IMR-90 (cell line): ENCODE measurements around the gene PDE6B. TPM values are rescaled to one million over a fixed set of nuclear protein-coding genes. Genes with fewer than 3 reads are reported as not detected.

Source experiments
- ATAC-seq: fragments of 200-7000 bp; cut with Tn5 transposase; 2 replicates; pipeline ENCODE4 v1.9.1; 2020; ENCODE audit warnings: low read depth, mild to moderate bottlenecking, moderate library complexity
- BruUV-seq: library from RNA; stranded (reverse); fragments of 400-500 nt; replicated peaks from 2 replicates; lab custom pipeline; 2021; lab: Mats Ljungman, UMichigan
- CTCF ChIA-PET: fragments of 300-600 bp; formaldehyde crosslinking; extraction: SDS; loops from one replicate; lab custom pipeline; 2021; ENCODE audit warnings: antibody characterized with exemption; lab: Yijun Ruan, JAX
- POLR2A ChIA-PET: fragments of 300-600 bp; sonication (Branson Sonifier 250); formaldehyde crosslinking; loops from one replicate; lab custom pipeline; 2022; ENCODE audit warnings: antibody characterized with exemption; ENCODE audit not compliant: unreplicated experiment; lab: Charles Lee
- DNase-seq: peaks from one replicate; pipeline ENCODE4 v3.0.0; 2013
- H2AFZ ChIP-seq: replicated peaks from 2 replicates; pipeline ENCODE3; 2013; ENCODE audit warnings: low read length, mild to moderate bottlenecking; ENCODE audit not compliant: poor library complexity
- H2AK5ac ChIP-seq: 2 replicates; pipeline ENCODE4 v1.6.1; 2013; ENCODE audit warnings: low read depth, low read length, inconsistent platforms
- H2AK9ac ChIP-seq: replicated peaks from 2 replicates; pipeline ENCODE3; 2013; ENCODE audit warnings: mild to moderate bottlenecking, low read depth, low read length, moderate library complexity; ENCODE audit not compliant: poor library complexity
- H2BK120ac ChIP-seq: 2 replicates; pipeline ENCODE4 v1.6.1; 2013; ENCODE audit warnings: low read depth, low read length, inconsistent platforms
- H2BK15ac ChIP-seq: 3 replicates; pipeline ENCODE4 v1.6.1; 2013; ENCODE audit warnings: low read depth, low read length, inconsistent platforms
- H2BK20ac ChIP-seq: 2 replicates; pipeline ENCODE4 v1.6.1; 2013; ENCODE audit warnings: low read depth, mild to moderate bottlenecking, inconsistent platforms, low read length, moderate library complexity
- H2BK5ac ChIP-seq: 2 replicates; pipeline ENCODE4 v1.6.1; 2013; ENCODE audit warnings: mild to moderate bottlenecking, low read depth, low read length, inconsistent platforms; ENCODE audit not compliant: poor library complexity, severe bottlenecking
- H3K14ac ChIP-seq: replicated peaks from 2 replicates; pipeline ENCODE4 v1.6.1; 2013; ENCODE audit warnings: low read depth, low read length, inconsistent platforms
- H3K18ac ChIP-seq: 2 replicates; pipeline ENCODE4 v1.6.1; 2013; ENCODE audit warnings: low read depth, low read length, control low read depth
- H3K23ac ChIP-seq: 2 replicates; pipeline ENCODE4 v1.6.1; 2013; ENCODE audit warnings: low read depth, low read length, inconsistent platforms
- H3K27ac ChIP-seq: 2 replicates; pipeline ENCODE4 v1.5.1; 2013; ENCODE audit warnings: mild to moderate bottlenecking, control low read depth, low read length; ENCODE audit not compliant: insufficient read depth
- H3K27me3 ChIP-seq: 2 replicates; pipeline ENCODE4 v1.6.1; 2013; ENCODE audit warnings: low read length; ENCODE audit not compliant: control insufficient read depth, insufficient read depth
- H3K36me3 ChIP-seq: 2 replicates; pipeline ENCODE4 v1.6.1; 2013; ENCODE audit warnings: low read length, mixed read lengths; ENCODE audit not compliant: control insufficient read depth, insufficient read depth
- H3K4ac ChIP-seq: 2 replicates; pipeline ENCODE4 v1.6.1; 2013; ENCODE audit warnings: low read depth, low read length, inconsistent platforms
- H3K4me1 ChIP-seq: 2 replicates; pipeline ENCODE4 v1.6.1; 2013; ENCODE audit warnings: low read length, mixed read lengths; ENCODE audit not compliant: control insufficient read depth, insufficient read depth
- H3K4me2 ChIP-seq: 2 replicates; pipeline ENCODE4 v1.6.1; 2013; ENCODE audit warnings: low read depth, mild to moderate bottlenecking, control low read depth, low read length, moderate library complexity
- H3K4me3 ChIP-seq: 2 replicates; pipeline ENCODE4 v1.5.1; 2013; ENCODE audit warnings: low read depth, mild to moderate bottlenecking, control low read depth, low read length, moderate library complexity; ENCODE audit not compliant: insufficient read depth
- H3K56ac ChIP-seq: 2 replicates; pipeline ENCODE4 v1.6.1; 2013; ENCODE audit warnings: low read length, inconsistent platforms; ENCODE audit not compliant: insufficient read depth; ENCODE audit errors: extremely low read depth
- H3K79me1 ChIP-seq, 2 experiments: 2 replicates each; pipeline ENCODE4 v1.6.1; 2013; ENCODE audit warnings: low read length in 2 of 2, inconsistent platforms in 1 of 2, low read depth in 1 of 2
- H3K9ac ChIP-seq: 2 replicates; pipeline ENCODE4 v1.6.1; 2013; ENCODE audit warnings: low read depth, low read length, control low read depth
- H3K9me1 ChIP-seq: 2 replicates; pipeline ENCODE4 v1.6.1; 2013; ENCODE audit warnings: low read length, inconsistent platforms; ENCODE audit not compliant: insufficient read depth
- H3K9me3 ChIP-seq: 2 replicates; pipeline ENCODE4 v1.6.1; 2013; ENCODE audit warnings: low read length; ENCODE audit not compliant: control insufficient read depth, insufficient read depth
- H4K20me1 ChIP-seq: 2 replicates; pipeline ENCODE4 v1.6.1; 2013; ENCODE audit warnings: low read length, inconsistent platforms; ENCODE audit not compliant: insufficient read depth
- H4K5ac ChIP-seq: 2 replicates; pipeline ENCODE4 v1.6.1; 2013; ENCODE audit warnings: mild to moderate bottlenecking, low read depth, low read length, control low read depth
- H4K8ac ChIP-seq, 2 experiments: 2 replicates each; pipeline ENCODE4 v1.6.1; 2013; ENCODE audit warnings: low read depth in 2 of 2, low read length in 2 of 2, control low read depth in 1 of 2, inconsistent platforms in 1 of 2
- H4K91ac ChIP-seq: 2 replicates; pipeline ENCODE4 v1.6.1; 2013; ENCODE audit warnings: low read depth, low read length, inconsistent platforms; ENCODE audit not compliant: insufficient read depth
- ELK1 ChIP-seq: fragments of 150-350 bp; IDR thresholded peaks from 2 replicates; pipeline ENCODE4 v1.6.1; 2016; ENCODE audit warnings: low read depth, mild to moderate bottlenecking, low read length, moderate library complexity, borderline replicate concordance
- FOS ChIP-seq: fragments of 150-350 bp; IDR thresholded peaks from 2 replicates; pipeline ENCODE4 v1.6.1; 2016; ENCODE audit warnings: low read depth, low read length
- NFE2L2 ChIP-seq: fragments of 150-350 bp; IDR thresholded peaks from 2 replicates; pipeline ENCODE4 v1.6.1; 2016; ENCODE audit warnings: low read depth, mild to moderate bottlenecking, low read length
- POLR2A ChIP-seq: IDR thresholded peaks from 2 replicates; pipeline ENCODE4 v1.6.1; 2012; ENCODE audit warnings: mild to moderate bottlenecking, low read depth, low read length
- RAD21 ChIP-seq: IDR thresholded peaks from 2 replicates; pipeline ENCODE4 v1.6.1; 2012; ENCODE audit warnings: low read length, improper control_type of control experiment
- USF2 ChIP-seq: fragments of 150-350 bp; IDR thresholded peaks from 2 replicates; pipeline ENCODE4 v1.6.1; 2017; ENCODE audit warnings: mild to moderate bottlenecking, antibody characterized with exemption, low read length, low read depth
- WGBS, 2 experiments: methylation state at CpG; one replicate each; pipeline versions ENCODE4 v1.1.5 to v1.1.7; 2013; ENCODE audit warnings: missing lambda C conversion rate in 2 of 2; ENCODE audit not compliant: insufficient read length in 1 of 2; ENCODE audit errors: extremely low coverage in 2 of 2; 5-methylcytosine and 5-hydroxymethylcytosine counted together
- dilution Hi-C: fragments of 300-500 bp; cut with HindIII; formaldehyde crosslinking; loops from one replicate; pipeline ENCODE4 v1.14.3; 2018; ENCODE audit warnings: low sequenced_read_pairs; ENCODE audit not compliant: unreplicated experiment
- in situ Hi-C: fragments of 300-500 bp; cut with MboI; formaldehyde crosslinking; loops from 3 replicates; pipeline ENCODE4 v1.14.3; 2019; ENCODE audit warnings: low sequenced_read_pairs, inconsistent platforms, mixed read lengths
- intact Hi-C: fragments of 100-400 bp; cut with micrococcal nuclease; formaldehyde crosslinking; loops from 2 replicates; pipeline ENCODE4 v1.10.0; 2022
- polyA plus RNA-seq, 3 experiments: library from polyadenylated mRNA; depleted of rRNA; stranded (reverse); fragments of >200 nt; gene quantifications; 2 replicates each; pipeline ENCODE4 v1.2.3, GENCODE V29; 2012; ENCODE audit warnings: low replicate concordance in 1 of 3
- total RNA-seq: library from RNA; depleted of rRNA; stranded (reverse); fragments of >200 nt; gene quantifications from 2 replicates; pipeline ENCODE4 v1.2.3, GENCODE V29; 2012

PDE6B gene
- total and polyA plus RNA-seq, 2 of the 4 experiments (the other 2 are of a cell fraction), result under 0.01 TPM; not detected in 1

- Histone ChIP-seq H2BK5ac (no peak overlapping the region), H3K9me3 (peaks cover 23% of the 10 kb centered on the region), H3K4me1 (no peaks in the 10 kb centered on the region), H3K23ac (no peak overlapping the region), H4K8ac (no peak overlapping the region), H3K4me3 (no peak overlapping the region), H3K27me3 (no peaks in the 10 kb centered on the region), H3K36me3 (no peaks in the 10 kb centered on the region), H3K56ac (no peak overlapping the region), H3K27ac (no peak overlapping the region), H3K9me1 (no peaks in the 10 kb centered on the region), H3K14ac (no peak overlapping the region), H2BK15ac (no peak overlapping the region), H2AK9ac (no peak overlapping the region), H4K91ac (no peak overlapping the region), H2BK120ac (no peak overlapping the region), H2AFZ (no peak overlapping the region), H2BK20ac (no peak overlapping the region), H2AK5ac (no peak overlapping the region), H3K79me1 (no peaks in the 10 kb centered on the region), H4K5ac (no peak overlapping the region), H4K20me1 (no peaks in the 10 kb centered on the region), H3K4ac (no peak overlapping the region), H3K9ac (no peak overlapping the region), H3K18ac (no peak overlapping the region), H3K4me2 (no peak overlapping the region)
- intact Hi-C loops, result no loop called here
- ChIA-PET CTCF (no interaction called here), POLR2A (no interaction called here)
- dilution Hi-C loops, result no loop called here
- DNase-seq, result no peak
- BruUV-seq, result no TSS peak
- in situ Hi-C loops, result no loop called here
- no peak for TF ChIP-seq NFE2L2
- no peak for TF ChIP-seq USF2
- TF ChIP-seq FOS, result no peak
- TF ChIP-seq RAD21, result no peak
- no peak for TF ChIP-seq POLR2A
- no peak for TF ChIP-seq ELK1
- 72% methylated on average over 11 of the region's 15 CpGs; no CpG with 5 or more reads in 1 of the 2 experiments for WGBS, 2 experiments
- no peak for ATAC-seq
Measured at GRCh38 chr4:633976-634598, 8.7 kb downstream of the PDE6B start.
